ENCODE measurements around the gene MAP3K21. TPM values are rescaled to one million over a fixed set of nuclear protein-coding genes. Genes with fewer than 3 reads are reported as not detected.

The MAP3K21 gene
- total and polyA plus RNA-seq, 7 donors = 0.04 to 0.49 (median 0.13) TPM

DNA sequence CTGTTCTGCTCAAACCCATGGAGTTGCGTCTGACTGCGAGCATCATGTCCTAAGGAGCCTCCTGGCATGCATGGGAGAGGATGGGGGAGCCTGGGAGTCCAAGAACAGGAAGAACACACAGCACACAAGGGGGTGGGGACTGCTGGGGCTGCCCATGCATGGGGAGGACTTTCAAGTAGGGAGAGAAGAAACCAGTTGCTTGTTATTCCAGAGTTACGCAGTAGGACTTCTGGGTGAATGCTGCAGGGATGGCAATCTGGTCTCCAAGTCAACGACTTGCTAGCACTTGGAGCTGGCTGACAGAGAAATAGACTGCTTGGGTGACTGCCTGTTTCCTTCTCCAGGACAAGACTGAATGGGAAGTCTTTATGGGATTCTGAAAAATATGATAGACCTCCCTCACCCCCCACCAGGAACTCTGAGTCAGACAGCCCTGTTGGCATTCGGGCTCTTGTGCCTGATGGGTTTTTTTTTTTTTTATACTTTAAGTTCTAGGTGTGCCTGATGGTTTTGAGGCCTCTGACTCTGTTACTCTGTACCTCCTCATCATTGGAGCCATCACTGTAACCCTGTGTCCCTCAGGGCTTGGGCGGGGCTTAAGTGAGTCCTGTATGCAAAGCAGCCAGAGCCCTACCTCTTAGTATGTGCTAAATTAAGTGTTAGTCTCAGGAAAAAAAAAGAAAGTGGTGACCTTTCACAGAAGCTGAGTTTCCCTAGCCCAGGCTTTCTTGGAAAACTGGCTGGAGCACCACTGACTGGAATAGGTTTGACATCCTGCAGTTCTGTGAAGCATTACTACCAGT, 30.3 kb downstream of the MAP3K21 start:
- no peak overlapping the region for H3K4me3 ChIP-seq
- ATAC-seq = no peak
- intact Hi-C loops (cut with DNase I) = no loop called here
- H3K27me3 ChIP-seq (ENCODE audit: insufficient read depth in 3 of 3, low read length in 2 of 3) = peaks cover 0 to 3% (median 0%) of the 10 kb centered on the region in 3 donors
- H3K4me1 ChIP-seq = no peaks in the 10 kb centered on the region
- TF ChIP-seq CTCF (IDR thresholded peaks at IDR 0.05) = no peak
- H3K36me3 ChIP-seq (ENCODE audit: insufficient read depth in 1 of 2, low read depth in 1 of 2) = no peaks in the 10 kb centered on the region
- 85 to 88% (median 87%) methylated on average over 6 of the region's 6 CpGs for WGBS, 3 donors
- DNase-seq = no peak
- no peaks in the 10 kb centered on the region for H3K9me3 ChIP-seq
- H3K27ac ChIP-seq = no peak overlapping the region

- Histone ChIP-seq H3K27ac (no peak overlapping the region), H3K4me3 (no peak overlapping the region), H3K9me3 (no peaks in the 10 kb centered on the region), H3K4me1 (no peaks in the 10 kb centered on the region), H3K36me3 (ENCODE audit: insufficient read depth in 1 of 2, low read depth in 1 of 2) (no peaks in the 10 kb centered on the region), H3K27me3 (ENCODE audit: insufficient read depth in 3 of 3, low read length in 2 of 3) (peaks cover 0 to 3% (median 0%) of the 10 kb centered on the region in 3 donors)
- intact Hi-C loops (cut with DNase I) = no loop called here
- ATAC-seq (no peak), DNase-seq (no peak)
- WGBS, 3 donors = 60 to 75% (median 65%) methylated on average over 5 of the region's 5 CpGs
- TF ChIP-seq CTCF (IDR thresholded peaks at IDR 0.05) = no peak
These were observed 31.9 kb downstream of the MAP3K21 start for GRCh38 chr1:233359431-233359830.

DNA sequence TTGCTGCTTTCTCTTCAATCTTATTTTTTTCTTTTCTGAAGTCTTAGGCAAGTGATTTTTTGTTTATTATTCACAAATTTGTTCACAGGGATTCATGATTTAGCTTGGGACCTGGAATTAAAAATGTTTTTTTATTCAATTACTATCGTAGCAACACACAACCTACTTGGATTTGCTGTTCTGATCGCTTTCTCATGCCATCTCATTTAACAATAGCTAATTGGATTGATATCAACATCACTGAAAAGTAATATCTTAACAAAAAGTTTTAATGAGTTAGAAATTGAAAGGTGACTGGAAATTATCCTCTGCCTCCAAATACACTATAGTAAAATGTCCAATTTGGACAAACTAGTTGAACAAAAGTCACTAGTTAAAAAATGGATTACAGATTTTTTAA, 32.4 kb downstream of the MAP3K21 start:
- TF ChIP-seq CTCF (IDR thresholded peaks at IDR 0.05) = no peak
- DNase-seq (no peak), ATAC-seq (no peak)
- H3K27me3 ChIP-seq (ENCODE audit: insufficient read depth in 3 of 3, low read length in 2 of 3) = peaks cover 0 to 3% (median 0%) of the 10 kb centered on the region in 3 donors
- 91 to 94% (median 93%) methylated on average over 2 of the region's 2 CpGs for WGBS, 3 donors
- no peaks in the 10 kb centered on the region for H3K36me3 ChIP-seq (ENCODE audit: insufficient read depth in 1 of 2, low read depth in 1 of 2)
- H3K4me3 ChIP-seq = no peak overlapping the region
- no peak overlapping the region for H3K27ac ChIP-seq
- no peaks in the 10 kb centered on the region for H3K4me1 ChIP-seq
- H3K9me3 ChIP-seq = no peaks in the 10 kb centered on the region
- intact Hi-C loops (cut with DNase I) = no loop called here

DNA sequence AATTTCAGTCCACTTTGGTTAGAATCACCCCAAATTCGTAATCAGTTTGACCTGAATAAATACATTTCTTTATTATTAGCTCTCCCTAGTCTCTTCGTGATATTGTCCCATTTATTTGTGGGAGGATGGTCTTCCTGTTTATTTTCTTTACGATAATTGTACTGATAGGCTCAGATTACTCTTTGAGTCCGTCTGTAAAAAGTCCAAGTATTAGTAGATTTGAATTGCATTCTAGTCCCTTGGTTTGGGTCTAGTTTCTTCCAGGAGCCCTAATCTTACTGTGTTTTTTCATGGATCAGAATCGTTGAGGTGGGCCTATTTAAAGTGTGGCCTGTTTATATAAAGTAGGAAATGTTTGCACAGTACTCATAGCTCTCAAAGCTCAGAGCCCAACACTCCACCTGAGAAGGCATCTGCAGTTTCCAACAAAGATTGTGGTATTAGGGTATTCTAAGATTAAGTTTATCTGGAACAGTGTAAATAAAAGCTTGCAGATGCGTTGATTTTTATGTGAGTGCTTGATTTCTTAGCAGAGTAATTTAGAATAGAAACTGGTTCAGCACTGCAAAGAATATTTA, 33.1 kb downstream of the MAP3K21 start:
- intact Hi-C loops (cut with DNase I) = no loop called here
- H3K4me1 ChIP-seq = no peaks in the 10 kb centered on the region
- H3K27me3 ChIP-seq (ENCODE audit: insufficient read depth in 3 of 3, low read length in 2 of 3) = peaks cover 0 to 3% (median 0%) of the 10 kb centered on the region in 3 donors
- no peak for TF ChIP-seq CTCF (IDR thresholded peaks at IDR 0.05)
- no peak overlapping the region for H3K27ac ChIP-seq
- ATAC-seq (no peak), DNase-seq (no peak)
- no peaks in the 10 kb centered on the region for H3K9me3 ChIP-seq
- no peaks in the 10 kb centered on the region for H3K36me3 ChIP-seq (ENCODE audit: insufficient read depth in 1 of 2, low read depth in 1 of 2)
- 81% methylated on average over 6 of the region's 6 CpGs for WGBS, 3 donors
- no peak overlapping the region for H3K4me3 ChIP-seq

Data from psoas muscle (tissue), 8 donors.